ENCODE measurements around the gene RGS14.
"Not testable (repeated sequence)": the region's sequence is repeated elsewhere in the genome, so short reads cannot be mapped to it uniquely, and the experiment has no call there.

Gene RGS14

DNA sequence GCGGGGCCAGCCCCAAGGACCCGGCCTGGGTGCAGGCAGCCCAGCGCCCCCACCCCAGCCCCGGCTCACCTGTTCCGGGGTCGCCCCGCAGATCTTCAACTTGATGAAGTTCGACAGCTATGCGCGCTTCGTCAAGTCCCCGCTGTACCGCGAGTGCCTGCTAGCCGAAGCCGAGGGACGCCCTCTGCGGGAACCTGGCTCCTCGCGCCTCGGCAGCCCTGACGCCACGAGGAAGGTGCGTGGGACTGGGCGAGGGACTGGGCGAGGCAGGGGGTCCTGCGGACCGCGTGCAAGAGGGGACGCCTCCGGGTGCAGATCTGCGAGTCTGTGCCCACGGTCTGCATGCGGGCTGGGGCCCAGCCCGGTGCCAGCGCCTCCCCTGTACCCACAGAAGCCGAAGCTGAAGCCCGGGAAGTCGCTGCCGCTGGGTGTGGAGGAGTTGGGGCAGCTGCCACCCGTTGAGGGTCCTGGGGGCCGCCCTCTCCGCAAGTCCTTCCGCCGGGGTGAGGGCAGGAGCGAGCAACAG, 9.7 kb downstream of the RGS14 start:
- DNase-seq: no peak

DNA sequence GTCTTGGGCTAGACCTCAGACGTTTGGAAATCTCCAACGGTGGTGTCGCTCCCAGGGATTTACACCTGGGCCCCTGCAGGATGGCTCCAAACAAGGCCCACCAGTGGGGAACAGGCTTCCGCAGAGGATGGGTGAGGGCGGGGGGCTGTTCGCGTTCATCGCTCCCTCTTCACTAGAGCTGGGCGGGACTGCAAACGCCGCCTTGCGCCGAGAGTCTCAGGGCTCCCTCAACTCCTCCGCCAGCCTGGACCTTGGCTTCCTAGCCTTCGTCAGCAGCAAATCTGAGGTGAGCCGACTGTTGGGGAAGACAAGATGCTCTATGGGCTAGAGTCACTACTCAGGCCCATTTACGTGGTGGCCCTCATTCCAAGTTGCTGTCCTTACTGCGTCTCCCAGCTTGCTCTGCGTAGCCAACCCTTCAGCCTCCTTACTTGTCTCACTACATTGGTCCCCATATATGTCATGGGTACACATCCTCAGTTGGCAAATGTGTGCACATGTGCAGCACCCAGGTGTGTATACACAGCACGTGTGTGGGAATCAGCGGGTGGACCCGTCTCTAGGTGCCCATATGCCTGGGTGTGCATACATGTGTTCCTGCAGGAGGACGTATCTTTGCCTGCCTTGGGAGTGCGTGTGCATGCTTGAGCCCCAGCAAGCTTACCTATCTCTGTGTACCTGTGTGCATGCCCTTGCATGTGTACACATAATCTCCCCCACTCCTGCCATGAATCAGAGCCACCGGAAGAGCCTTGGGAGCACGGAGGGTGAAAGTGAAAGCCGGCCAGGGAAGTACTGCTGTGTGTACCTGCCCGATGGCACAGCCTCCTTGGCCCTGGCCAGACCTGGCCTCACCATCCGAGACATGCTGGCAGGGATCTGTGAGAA, 10.5 kb downstream of the RGS14 start:
- no peak for DNase-seq

DNA sequence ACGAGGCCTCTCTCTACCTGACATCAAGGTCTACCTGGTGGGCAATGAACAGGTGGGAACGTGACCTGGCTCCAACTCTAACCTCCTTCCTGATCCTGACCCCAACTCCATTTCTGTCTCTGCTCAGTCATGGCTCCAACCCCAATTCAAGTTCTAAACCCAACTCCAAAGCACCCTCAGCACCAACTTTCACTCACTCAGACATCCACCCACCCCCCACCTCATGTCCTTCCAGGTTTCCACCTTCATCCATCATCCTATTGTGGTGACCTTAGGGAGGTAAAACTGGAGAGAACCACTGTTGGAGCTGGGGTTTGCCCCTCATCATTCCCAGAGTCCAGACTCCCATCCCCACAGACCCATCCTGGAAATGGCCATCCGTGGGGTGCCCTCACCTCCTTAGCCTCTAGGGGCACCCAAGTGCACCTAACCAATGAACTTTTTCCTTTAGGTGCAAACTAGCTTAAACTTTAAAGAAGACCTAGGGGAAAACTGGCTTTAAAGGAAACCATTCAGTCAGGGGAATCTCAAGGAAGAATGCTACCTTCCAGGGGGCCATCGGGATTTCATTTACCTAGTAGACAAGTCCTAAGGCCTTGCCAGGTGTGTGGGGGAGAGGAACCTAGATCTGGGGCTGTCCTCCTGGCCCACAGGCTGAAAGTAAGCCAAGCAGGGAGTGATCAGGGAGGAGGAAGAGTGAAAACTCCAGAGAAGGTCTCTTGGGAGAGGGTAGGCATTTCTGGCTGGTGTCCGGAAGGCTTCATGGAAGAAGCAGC, 11.3 kb downstream of the RGS14 start:
- no peak for DNase-seq

- no peak for DNase-seq
Observed at GRCh38 chr5:177369645-177370440, 12.1 kb downstream of the RGS14 start.

GRCh38 chr5:177370488-177371119, 12.9 kb downstream of the RGS14 start:
- no peak for DNase-seq

- no peak for DNase-seq
Observed at GRCh38 chr5:177371120-177372033, 13.7 kb downstream of the RGS14 start.

- peak; percentile 38 for DNase-seq
Observed at GRCh38 chr5:177372034-177372896, 14.5 kb downstream of the RGS14 start.

GRCh38 chr5:177372910-177373309, 15.2 kb downstream of the RGS14 start:
- peak; percentile 48 for DNase-seq

DNA sequence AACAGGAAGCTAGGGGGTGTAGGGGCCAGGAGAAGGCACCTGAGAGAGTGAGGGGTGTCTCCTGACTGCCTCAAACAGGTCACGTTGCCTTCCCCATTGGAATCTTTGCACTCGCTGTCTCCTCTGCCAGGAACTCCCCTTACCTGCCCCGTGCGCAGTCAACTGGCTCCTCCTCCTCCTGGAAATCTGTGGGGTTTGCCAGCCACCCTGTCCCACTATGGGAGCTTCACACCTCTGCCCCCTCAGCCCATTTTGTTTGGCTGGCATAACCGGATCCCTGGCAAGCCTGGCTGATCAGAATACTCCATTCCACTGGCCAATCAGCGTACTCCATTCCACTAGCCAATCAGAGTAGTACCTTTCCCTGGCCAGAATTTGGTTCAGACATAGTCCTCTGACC, 16.1 kb downstream of the RGS14 start:
- no peak for DNase-seq

GRCh38 chr5:177374211-177374610, 16.5 kb downstream of the RGS14 start:
- no peak for DNase-seq

GRCh38 chr5:177375516-177375915, 17.8 kb downstream of the RGS14 start:
- DNase-seq: not testable (repeated sequence)

GRCh38 chr5:177376107-177376506, 18.4 kb downstream of the RGS14 start:
- no peak for DNase-seq

- DNase-seq: no peak
Observed at GRCh38 chr5:177377851-177378776, 20.4 kb downstream of the RGS14 start.

DNA sequence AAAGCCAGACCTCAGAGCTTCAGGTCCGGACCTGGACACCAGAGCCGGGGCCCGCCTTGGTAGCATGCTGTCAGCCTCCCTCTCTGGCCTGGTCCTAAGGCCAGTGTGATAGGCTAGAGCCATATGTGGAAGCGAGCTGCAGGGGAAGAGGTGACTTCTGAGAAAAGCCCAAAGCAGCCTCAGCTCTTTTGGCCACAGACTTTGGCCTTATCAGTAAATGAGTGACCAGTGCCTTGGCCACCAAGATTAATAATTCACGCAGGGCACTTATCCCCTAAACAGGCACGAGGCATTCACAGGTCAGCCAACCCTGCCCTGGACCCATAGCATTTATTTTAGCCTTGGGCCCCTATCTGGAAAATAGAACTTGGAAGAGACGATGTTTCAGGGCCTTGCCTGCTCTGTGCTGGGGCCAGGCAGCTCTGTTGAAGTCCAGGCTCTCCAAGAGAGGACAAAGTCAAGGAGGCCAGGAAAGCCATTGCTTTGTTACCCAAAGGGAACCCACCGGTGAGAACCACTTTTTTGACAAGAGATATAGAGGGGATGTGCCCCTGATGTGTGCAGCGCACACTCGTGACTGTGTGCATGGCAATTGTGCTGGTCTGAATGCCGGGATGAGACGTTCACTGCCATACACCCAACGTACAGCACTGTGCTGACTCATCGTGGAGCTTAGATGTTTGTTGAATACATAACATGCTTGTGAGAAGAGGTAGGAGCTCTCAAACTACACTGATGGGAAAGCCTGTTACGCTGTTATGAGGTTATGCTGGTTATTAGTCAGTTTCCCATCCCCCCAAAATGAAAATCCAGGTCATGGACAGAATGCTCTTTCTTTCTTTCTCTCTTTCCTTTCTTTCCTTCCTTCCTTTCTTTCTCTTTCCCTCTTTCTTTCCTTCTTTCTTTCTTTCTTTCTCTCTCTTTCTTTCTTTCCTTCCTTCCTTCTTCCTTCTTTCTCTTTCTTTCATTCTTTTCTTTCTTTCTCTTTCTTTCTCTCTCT, 21.5 kb downstream of the RGS14 start:
- DNase-seq: no peak

DNA sequence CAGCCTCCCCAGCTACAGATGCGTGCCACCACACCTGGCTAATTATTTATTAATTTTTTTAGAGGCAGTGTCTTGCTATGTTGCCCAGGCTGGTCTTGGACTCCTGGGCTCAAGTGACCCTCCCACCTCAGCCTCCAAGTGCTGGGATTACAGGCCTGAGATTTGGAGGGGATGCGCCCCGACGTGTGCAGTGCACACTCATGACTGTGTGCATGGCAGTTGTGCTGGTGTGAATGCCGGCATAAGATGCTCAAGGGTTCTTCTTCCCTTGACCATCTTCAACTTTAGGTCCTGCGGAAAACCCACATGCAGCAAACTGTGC, 23.0 kb downstream of the RGS14 start:
- no peak for DNase-seq

DNA sequence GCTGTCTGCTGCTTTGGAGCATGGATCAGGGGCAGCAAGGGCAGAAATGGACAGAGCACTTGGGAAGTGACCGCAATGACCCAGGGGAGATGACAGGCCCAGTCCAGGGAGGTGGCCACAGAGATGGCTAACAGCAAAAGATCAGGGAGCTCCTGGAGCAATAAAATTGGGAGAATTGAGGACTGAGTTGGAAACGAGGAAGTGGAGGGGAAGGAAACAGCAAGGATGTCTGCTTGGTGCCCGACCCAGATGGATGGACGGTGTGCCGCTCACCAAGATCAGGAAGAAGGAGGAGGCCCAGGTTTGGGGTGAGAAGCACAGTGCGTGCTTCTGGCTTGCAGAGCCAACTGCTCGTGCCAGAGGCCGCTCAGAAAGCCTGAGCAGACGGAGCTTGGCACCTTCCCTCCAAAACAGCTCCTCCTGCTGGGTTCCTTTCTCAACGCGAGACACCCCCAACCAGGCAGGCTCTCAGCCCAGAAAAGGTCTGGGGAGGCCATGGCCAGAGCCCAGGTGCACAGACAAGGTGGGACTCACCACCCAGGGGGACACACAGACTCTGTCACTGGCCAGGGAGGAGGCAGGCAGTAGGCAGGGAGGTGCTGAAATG, 24.8 kb downstream of the RGS14 start:
- no peak for DNase-seq

- DNase-seq: no peak
Observed at GRCh38 chr5:177383181-177383580, 25.5 kb downstream of the RGS14 start.

DNA sequence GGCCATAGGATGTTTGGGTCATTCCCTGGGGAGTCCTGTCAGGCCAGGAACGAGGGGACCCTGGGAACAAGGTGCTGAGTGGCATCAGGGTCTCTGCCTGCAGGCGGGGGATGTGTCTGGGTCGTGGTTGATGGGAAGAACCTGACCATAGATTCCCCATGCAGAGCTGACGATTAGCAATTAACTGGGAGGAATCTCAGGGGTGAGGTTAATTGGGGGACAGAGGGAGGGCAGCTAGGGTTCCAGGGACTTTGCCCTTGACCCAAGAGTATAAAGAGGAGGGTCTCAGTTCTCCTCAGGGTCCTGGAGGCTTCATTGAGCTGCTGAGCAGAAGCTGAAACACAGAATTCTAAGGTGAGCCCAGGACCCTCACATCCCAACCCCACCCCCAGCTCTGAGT, 26.4 kb downstream of the RGS14 start, which contains the start of gene SLC34A1:
TSS of gene SLC34A1 (plus strand) at position 301 of the 400 bp plus-strand sequence. CDS start 1,308 bp downstream, outside the sequence.
- no peak for DNase-seq
